HG02852 (cell line): Measurements from ENCODE around the gene PDCD4.

Experiments used
- ATAC-seq: cut with Tn5 transposase; IDR thresholded peaks from one replicate; pipeline ENCODE4 v1.9.1; 2021; ENCODE audit warnings: mild to moderate bottlenecking, moderate library complexity; ENCODE audit not compliant: unreplicated experiment

The PDCD4 gene

GRCh38 chr10:110918269-110918642 is 46.5 kb downstream of the PDCD4 start:
- no peak for ATAC-seq

GRCh38 chr10:110918643-110919348 is 47.1 kb downstream of the PDCD4 start, which contains the start of gene BBIP1:
Gene BBIP1 (minus strand): TSS chr10:110919180. CDS start chr10:110918157, 1,023 bp downstream.
- peak; percentile 83 for ATAC-seq

DNA sequence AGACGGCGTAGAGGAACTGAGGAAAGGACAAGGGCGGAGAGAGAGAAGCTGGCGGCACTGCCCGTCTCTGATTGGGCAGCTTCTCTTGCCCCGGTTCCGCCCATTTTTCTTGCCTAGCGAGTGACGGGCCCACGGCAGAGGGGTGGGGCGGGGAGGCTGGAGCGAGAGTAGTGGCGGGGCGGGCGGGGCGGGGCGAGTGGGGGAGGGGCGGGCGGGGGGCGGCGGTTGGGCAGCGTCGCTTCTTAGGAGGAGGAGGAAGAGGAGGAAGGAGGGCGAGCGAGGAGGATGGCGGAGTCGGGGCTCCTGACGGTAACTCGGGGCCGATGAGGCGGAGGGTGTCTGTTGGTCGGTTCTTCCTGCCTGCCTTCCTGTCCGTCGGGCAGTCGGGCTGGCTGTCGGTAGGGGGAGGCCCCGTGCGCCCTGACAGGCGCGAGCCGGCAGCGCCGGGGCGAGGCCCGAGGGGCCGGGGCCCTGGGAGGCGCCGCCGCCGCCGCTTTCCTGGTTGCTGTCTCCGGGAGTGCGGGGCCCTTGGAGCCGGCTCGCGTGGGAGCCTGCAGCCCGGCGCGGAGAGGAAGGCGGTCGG is 47.7 kb downstream of the PDCD4 start, which contains the start of gene SHOC2:
Gene SHOC2 (plus strand): TSS at position 256 of the 583 bp plus-strand sequence. CDS start 44,755 bp downstream, outside the sequence.
- ATAC-seq: peak; percentile 9

DNA sequence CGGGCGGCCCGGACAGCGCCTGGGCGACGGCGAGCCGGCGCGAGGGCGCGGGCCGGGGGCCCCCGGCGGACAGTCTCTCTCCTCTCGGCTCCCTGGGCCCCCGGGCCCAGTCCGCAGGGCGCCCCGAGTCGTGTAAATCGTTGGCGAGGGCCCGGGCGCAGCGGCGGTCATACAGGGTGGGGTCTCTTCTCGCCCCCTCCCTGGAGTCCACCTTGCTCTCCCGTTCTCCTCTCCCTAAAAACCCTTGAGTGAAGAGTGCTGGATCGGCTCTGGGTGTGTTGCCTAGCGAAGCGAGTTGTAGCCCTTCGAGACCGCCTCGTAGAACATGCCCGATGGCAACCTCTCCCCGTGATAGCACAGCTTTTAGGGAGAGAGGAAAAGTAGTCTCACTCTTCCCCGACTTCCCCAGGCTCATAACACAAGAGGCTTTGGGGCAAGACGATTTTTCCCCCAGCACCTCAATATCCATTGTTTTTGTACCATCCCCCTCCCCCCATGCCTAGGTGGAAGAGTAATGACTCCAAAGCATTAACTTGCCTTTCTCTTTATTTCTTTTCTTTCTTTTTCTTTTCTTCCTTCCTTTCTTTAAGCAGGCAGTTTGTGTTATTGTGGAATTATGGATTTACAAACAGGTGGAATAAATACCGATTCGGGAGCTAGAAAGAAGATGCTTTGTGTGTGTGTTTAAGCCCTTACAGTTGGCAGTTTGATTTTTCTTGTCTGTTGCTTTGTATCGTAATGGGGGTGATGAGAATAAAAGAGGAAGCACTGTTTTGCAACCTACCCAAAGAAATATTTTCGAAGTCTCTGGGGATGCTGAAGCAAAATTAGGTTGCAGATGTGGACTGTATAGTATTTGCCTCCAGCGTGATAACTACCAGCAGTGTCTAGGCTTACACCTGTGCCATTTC is 48.5 kb downstream of the PDCD4 start:
- ATAC-seq: peak; percentile 24

DNA sequence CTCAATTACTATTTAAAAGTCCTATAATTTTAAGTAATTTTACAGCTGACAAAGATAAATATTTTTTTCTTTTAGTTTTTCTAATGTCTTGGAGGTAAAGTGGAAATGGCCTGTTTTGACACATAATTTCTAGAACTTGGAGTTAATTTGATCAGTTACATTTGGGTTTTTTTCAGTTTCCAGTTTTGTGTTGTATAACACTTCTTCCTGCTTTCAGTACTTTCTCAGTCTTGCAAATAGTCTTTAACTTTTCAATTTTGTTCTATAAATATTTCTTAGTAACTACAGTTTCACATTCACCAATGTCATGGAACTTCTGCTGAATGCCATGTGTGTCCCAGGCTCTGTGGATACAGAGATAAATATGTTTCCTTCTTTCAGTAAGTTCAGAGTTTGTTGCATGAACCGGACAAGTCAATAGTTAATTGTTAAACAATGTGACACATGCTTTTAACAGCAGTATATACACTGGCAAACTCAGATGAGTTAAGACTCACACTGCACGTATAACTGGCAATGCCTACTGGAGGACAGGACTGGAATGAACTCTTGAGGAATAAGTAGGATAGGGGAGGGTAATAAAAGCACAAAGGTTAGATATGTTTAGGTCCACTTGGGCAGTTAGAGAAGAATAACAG is 52.2 kb downstream of the PDCD4 start:
- ATAC-seq: peak; percentile 12

DNA sequence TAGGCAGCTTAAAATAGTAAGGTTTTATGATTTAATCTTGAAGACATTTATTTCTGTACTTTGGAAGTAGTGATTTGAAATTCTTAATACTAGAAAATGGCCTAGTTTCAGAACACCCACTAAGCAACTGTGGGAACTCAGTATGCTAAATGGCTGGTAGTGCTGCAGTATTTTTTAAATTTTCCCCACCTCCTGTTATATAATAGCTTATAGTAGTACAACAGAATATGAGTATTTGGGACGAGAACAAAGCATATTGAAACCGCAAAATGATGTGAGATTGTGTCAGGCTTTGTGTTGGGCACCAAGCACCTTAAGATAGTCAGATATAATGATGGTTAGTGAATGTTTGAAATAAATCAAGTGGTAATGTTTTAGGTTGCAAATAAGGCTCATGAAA is 55.7 kb downstream of the PDCD4 start:
- no peak for ATAC-seq

DNA sequence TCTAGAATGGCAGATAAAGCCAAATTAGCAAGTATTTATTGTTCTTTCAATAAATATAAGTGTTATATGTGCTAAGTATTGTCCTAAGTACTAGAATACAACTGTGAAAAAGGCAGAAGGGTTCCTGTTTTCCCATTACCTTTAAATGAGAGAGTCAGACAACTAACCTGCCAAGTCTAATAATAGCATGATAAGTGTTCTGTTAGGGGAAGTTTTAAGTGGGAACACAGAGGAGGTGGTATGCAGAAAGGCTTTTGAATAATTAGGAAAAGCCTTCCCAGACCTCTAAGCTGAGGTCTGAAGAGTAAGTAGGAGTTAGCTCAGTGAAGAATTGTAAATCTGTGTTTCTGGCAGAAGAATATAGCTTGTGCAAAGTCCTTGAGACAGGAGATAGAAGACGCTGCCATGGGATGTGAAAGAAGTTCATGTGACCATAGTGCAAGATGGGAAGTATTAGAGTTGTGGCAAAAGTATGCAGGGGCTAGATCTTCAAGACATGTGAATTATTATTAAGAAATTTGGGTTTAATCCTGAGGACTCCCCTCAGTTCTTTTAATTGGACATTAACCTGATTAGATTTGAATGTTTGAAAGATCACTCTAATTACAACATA is 60.1 kb downstream of the PDCD4 start:
- ATAC-seq: no peak

DNA sequence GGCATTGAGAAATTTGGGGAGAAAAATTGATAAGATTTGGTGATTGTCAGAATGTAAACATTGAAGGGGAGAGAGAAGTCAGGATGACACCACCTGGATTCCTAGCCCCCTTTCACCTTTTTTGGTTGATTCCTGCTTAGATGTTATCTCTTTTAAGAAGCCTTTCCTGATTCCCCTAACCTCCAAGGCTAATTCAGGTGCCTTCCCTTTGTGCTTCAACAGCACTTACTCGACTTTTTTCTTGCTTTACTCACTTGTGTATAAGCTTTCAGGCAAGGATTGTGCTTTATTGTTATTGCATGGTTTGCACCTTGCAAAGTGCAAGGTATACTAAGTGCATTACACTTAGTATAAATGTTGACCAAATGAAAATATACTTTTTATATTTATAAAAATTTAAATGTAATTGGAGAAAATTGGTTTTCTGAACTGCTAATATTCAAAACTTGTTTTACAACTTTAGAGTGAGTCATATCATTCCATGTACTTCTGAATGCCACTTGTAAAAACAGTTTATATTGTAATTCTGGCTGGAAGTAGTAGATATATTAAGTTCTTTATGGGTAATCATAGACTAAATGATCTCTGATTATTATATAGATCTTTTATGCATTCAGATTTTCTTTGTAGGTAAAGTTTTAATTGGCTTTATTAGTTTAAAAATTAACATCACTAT is 60.9 kb downstream of the PDCD4 start:
- ATAC-seq: no peak

GRCh38 chr10:110936757-110937156 is 65.0 kb downstream of the PDCD4 start:
- ATAC-seq: no peak

DNA sequence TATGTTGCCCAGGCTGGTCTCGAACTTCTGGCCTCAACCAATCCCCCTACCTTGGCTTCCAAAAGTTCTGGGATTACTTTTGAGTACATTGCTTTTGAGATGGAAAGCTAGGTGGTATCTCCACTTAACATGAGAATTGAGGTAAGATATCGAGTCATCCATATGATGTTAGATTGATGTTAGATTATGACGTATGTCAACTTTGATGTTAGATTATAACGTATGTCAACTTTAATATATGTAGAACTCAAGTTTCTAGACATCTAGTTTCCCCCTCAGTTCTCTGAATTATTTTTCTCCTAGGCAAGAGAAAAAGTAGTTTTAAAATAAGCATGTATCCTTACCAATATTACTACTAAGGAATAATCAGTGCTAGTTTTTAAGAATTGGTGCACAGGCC is 67.7 kb downstream of the PDCD4 start:
- ATAC-seq: no peak

- ATAC-seq: no peak
These were observed 73.2 kb downstream of the PDCD4 start for GRCh38 chr10:110944792-110945396.

DNA sequence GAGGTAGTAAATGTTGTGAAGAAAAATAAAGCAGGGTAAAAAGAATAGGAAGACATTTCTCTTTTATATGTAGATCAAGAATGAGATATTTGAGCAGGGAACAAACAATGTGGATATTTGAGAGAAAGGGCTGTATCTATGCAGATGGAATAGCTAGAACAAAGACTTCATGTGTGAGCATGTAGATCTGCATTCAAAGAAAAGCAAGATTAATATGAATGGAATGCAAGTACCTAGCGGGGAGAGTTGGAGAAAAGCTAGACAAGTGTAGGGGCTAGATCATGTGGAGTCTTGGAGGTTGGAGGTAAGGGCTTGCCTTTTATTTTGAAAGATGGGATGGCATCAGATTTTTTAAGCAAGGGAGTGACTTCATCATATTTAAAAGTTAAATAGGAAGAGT is 74.8 kb downstream of the PDCD4 start:
- ATAC-seq: no peak

- no peak for ATAC-seq
These were observed 75.4 kb downstream of the PDCD4 start for GRCh38 chr10:110947061-110947595.
